B cell (primary cell): ENCODE measurements around the gene RAB8B. TPM values are rescaled to one million over a fixed set of nuclear protein-coding genes. Genes with fewer than 3 reads are reported as not detected.

Source experiments
- ATAC-seq: fragments of 200-7000 bp; cut with Tn5 transposase; one replicate; pipeline ENCODE4 v1.10.0; 2021; ENCODE audit warnings: low read depth, mild to moderate bottlenecking, moderate number of reproducible peaks, moderate library complexity
- CTCF ChIA-PET: fragments of 350-600 bp; sonication (Branson Sonifier 250); formaldehyde crosslinking; loops from one replicate; lab custom pipeline; 2021; ENCODE audit warnings: antibody characterized with exemption, inconsistent platforms; lab: Charles Lee
- POLR2A ChIA-PET: fragments of 350-600 bp; sonication (Branson Sonifier 250); formaldehyde crosslinking; loops from one replicate; lab custom pipeline; 2021; ENCODE audit warnings: antibody characterized with exemption; lab: Charles Lee
- DNase-seq: peaks from one replicate; pipeline ENCODE4 v3.0.0; 2013
- H2AFZ ChIP-seq: 2 replicates; pipeline ENCODE4 v1.6.1; 2012; ENCODE audit warnings: mild to moderate bottlenecking, low read depth, low read length; ENCODE audit not compliant: insufficient read depth, poor library complexity, severe bottlenecking
- H3K27ac ChIP-seq, 2 donors: 1 replicate in 1 of 2; 2 replicates in 1 of 2; pipeline ENCODE4 v1.5.1; 2012 to 2013; ENCODE audit warnings: low read length in 2 of 2, mild to moderate bottlenecking in 2 of 2, moderate library complexity in 1 of 2
- H3K27me3 ChIP-seq, 4 experiments: fragments of 200-600 bp in 1 of 4; sonication (generic) in 1 of 4; replicated peaks in 1 of 4; 1 replicate in 2 of 4; 2 replicates in 2 of 4; pipeline versions ENCODE4 v1.6.1 to v1.7.0; 2013 to 2016; ENCODE audit warnings: low read length in 3 of 4, mild to moderate bottlenecking in 2 of 4, mixed read lengths in 1 of 4, moderate library complexity in 1 of 4; ENCODE audit not compliant: insufficient read depth in 4 of 4, control insufficient read depth in 3 of 4; ENCODE audit errors: control extremely low read depth in 1 of 4
- H3K36me3 ChIP-seq, 2 experiments: replicated peaks in 1 of 2; 1 replicate in 1 of 2; 2 replicates in 1 of 2; pipeline versions ENCODE4 v1.6.1 to v1.7.1; 2013; ENCODE audit warnings: low read length in 1 of 2; ENCODE audit not compliant: insufficient read depth in 2 of 2, control insufficient read depth in 1 of 2; ENCODE audit errors: control extremely low read depth in 1 of 2, extremely low read depth in 1 of 2
- H3K4me1 ChIP-seq, 2 donors: fragments of 200-600 bp in 1 of 2; sonication (generic) in 1 of 2; 1 replicate in 1 of 2; 2 replicates in 1 of 2; pipeline versions ENCODE4 v1.5.1 to v1.6.1; 2013 to 2017; ENCODE audit warnings: low read length in 2 of 2; ENCODE audit not compliant: control insufficient read depth in 2 of 2, insufficient read depth in 2 of 2
- H3K4me2 ChIP-seq: replicated peaks from 2 replicates; pipeline ENCODE3; 2012; ENCODE audit warnings: mild to moderate bottlenecking, low read depth, low read length; ENCODE audit not compliant: poor library complexity, severe bottlenecking
- H3K4me3 ChIP-seq, 5 experiments: fragments of 200-600 bp in 1 of 5; sonication (generic) in 1 of 5; 1 replicate in 3 of 5; 2 replicates in 2 of 5; pipeline versions ENCODE4 v1.5.1 to v1.7.0; 2011 to 2016; ENCODE audit warnings: low read length in 4 of 5, mild to moderate bottlenecking in 4 of 5, low read depth in 2 of 5, control low read depth in 1 of 5, moderate library complexity in 1 of 5; ENCODE audit not compliant: insufficient read depth in 1 of 5; ENCODE audit errors: control extremely low read depth in 1 of 5, extremely low read depth in 1 of 5
- H3K79me2 ChIP-seq: fragments of 200-600 bp; sonication (generic); one replicate; pipeline ENCODE4 v1.6.0; 2016; ENCODE audit warnings: low read length; ENCODE audit not compliant: control insufficient read depth, insufficient read depth
- H3K9ac ChIP-seq: fragments of 200-600 bp; sonication (generic); 2 replicates; pipeline ENCODE4 v1.6.1; 2017; ENCODE audit warnings: mild to moderate bottlenecking, low read length, moderate library complexity
- H3K9me3 ChIP-seq, 3 donors: one replicate each; pipeline versions ENCODE4 v1.6.1 to v1.7.1; 2013; ENCODE audit warnings: low read length in 2 of 3; ENCODE audit not compliant: control insufficient read depth in 2 of 3, insufficient read depth in 1 of 3; ENCODE audit errors: control extremely low read depth in 1 of 3
- H4K20me1 ChIP-seq: 2 replicates; pipeline ENCODE4 v1.6.0; 2012; ENCODE audit warnings: mild to moderate bottlenecking, low read length; ENCODE audit not compliant: insufficient read depth, control insufficient read depth, poor library complexity, severe bottlenecking
- H3K27ac Mint-ChIP-seq: one replicate; pipeline ENCODE4 v1.8.0; 2021; ENCODE audit warnings: mixed read lengths
- H3K27me3 Mint-ChIP-seq: one replicate; pipeline ENCODE4 v1.8.0; 2021; ENCODE audit warnings: mixed read lengths
- H3K4me1 Mint-ChIP-seq: one replicate; pipeline ENCODE4 v1.8.0; 2021; ENCODE audit warnings: mixed read lengths
- H3K4me3 Mint-ChIP-seq: one replicate; pipeline ENCODE4 v1.8.0; 2021; ENCODE audit warnings: mixed read lengths
- H3K9me3 Mint-ChIP-seq: one replicate; pipeline ENCODE4 v1.8.0; 2022; ENCODE audit warnings: mixed read lengths; ENCODE audit not compliant: insufficient read depth
- EZH2 ChIP-seq: IDR thresholded peaks from 2 replicates; pipeline ENCODE4 v1.6.1; 2012; ENCODE audit warnings: borderline replicate concordance, low read depth, mild to moderate bottlenecking, moderate library complexity, low read length; ENCODE audit not compliant: insufficient read depth, poor library complexity, severe bottlenecking
- WGBS: methylation state at CpG from one replicate; pipeline ENCODE4 v1.1.5; 2013; ENCODE audit warnings: missing lambda C conversion rate; ENCODE audit not compliant: insufficient coverage; 5-methylcytosine and 5-hydroxymethylcytosine counted together
- intact Hi-C: fragments of 100-400 bp; cut with micrococcal nuclease; formaldehyde crosslinking; loops from one replicate; pipeline ENCODE4 v1.10.0; 2022
- polyA plus RNA-seq: library from polyadenylated mRNA; depleted of rRNA; stranded (reverse); fragments of >200 nt; gene quantifications from 2 replicates; pipeline ENCODE4 v1.2.3, GENCODE V29; 2012
- total RNA-seq, 2 donors: library from RNA; stranded (reverse); fragments of 120-200 nt in 1 of 2; gene quantifications; 1 replicate in 1 of 2; 2 replicates in 1 of 2; pipeline versions ENCODE4 v1.2.3 to v1.2.4, GENCODE V29; 2013 to 2022
- TF ChIP-seq, protein P1 (sequence below): fragments of 200-600 bp; IDR thresholded peaks from one replicate; pipeline ENCODE4 v1.8.0; 2022; ENCODE audit warnings: antibody characterized with exemption, mild to moderate bottlenecking

Gene RAB8B
- total and polyA plus RNA-seq, 2 donors (not counting 1 experiment from before 2014, with no cell fraction given) = 9.6 to 61.3 TPM

GRCh38 chr15:63308947-63309346 is 119.5 kb downstream of the RAB8B start:
- Mint-ChIP-seq H3K4me3 (no peak overlapping the region), H3K9me3 (no peaks in the 10 kb centered on the region), H3K27ac (no peak overlapping the region), H3K4me1 (no peaks in the 10 kb centered on the region), H3K27me3 (no peaks in the 10 kb centered on the region)
- H3K4me2 ChIP-seq = no peak overlapping the region
- no peaks in the 10 kb centered on the region for H3K4me1 ChIP-seq
- WGBS = no CpG with 5 or more reads among the region's 2 CpGs
- TF ChIP-seq, protein P1, sequence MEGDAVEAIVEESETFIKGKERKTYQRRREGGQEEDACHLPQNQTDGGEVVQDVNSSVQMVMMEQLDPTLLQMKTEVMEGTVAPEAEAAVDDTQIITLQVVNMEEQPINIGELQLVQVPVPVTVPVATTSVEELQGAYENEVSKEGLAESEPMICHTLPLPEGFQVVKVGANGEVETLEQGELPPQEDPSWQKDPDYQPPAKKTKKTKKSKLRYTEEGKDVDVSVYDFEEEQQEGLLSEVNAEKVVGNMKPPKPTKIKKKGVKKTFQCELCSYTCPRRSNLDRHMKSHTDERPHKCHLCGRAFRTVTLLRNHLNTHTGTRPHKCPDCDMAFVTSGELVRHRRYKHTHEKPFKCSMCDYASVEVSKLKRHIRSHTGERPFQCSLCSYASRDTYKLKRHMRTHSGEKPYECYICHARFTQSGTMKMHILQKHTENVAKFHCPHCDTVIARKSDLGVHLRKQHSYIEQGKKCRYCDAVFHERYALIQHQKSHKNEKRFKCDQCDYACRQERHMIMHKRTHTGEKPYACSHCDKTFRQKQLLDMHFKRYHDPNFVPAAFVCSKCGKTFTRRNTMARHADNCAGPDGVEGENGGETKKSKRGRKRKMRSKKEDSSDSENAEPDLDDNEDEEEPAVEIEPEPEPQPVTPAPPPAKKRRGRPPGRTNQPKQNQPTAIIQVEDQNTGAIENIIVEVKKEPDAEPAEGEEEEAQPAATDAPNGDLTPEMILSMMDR = no peak
- TF ChIP-seq EZH2 = no peak
- no peak overlapping the region for H3K4me3 ChIP-seq
- no peaks in the 10 kb centered on the region for H3K9me3 ChIP-seq
- peaks cover 0 to 23% of the 10 kb centered on the region in 2 experiments for H3K36me3 ChIP-seq
- DNase-seq (no peak), ATAC-seq (no peak)
- CTCF ChIA-PET = no interaction called here
- H4K20me1 ChIP-seq = no peaks in the 10 kb centered on the region
- H3K27ac ChIP-seq = no peak overlapping the region
- no peaks in the 10 kb centered on the region for H3K27me3 ChIP-seq
- H3K79me2 ChIP-seq = no peaks in the 10 kb centered on the region
- H3K9ac ChIP-seq = no peak overlapping the region
- POLR2A ChIA-PET = no interaction called here
- no peak overlapping the region for H2AFZ ChIP-seq
- intact Hi-C loops = no loop called here

- Histone ChIP-seq H3K4me2 (no peak overlapping the region), H3K36me3 (peaks cover 0 to 13% of the 10 kb centered on the region in 2 experiments), H3K9ac (no peak overlapping the region), H3K9me3 (no peaks in the 10 kb centered on the region), H4K20me1 (no peaks in the 10 kb centered on the region), H3K27ac (no peak overlapping the region), H2AFZ (no peak overlapping the region), H3K79me2 (no peaks in the 10 kb centered on the region), H3K4me3 (no peak overlapping the region), H3K4me1 (no peaks in the 10 kb centered on the region), H3K27me3 (no peaks in the 10 kb centered on the region)
- Mint-ChIP-seq H3K27ac (no peak overlapping the region), H3K9me3 (no peaks in the 10 kb centered on the region), H3K27me3 (no peaks in the 10 kb centered on the region), H3K4me3 (no peak overlapping the region), H3K4me1 (no peaks in the 10 kb centered on the region)
- 100% methylated on average over 2 of the region's 3 CpGs for WGBS
- CTCF ChIA-PET = interaction anchor here (1.2 to 1.3 kb wide), 2 partner anchors 19 to 21 kb away, joined by 3 to 4 read pairs; no protein-coding TSS in a partner anchor
- POLR2A ChIA-PET = no interaction called here
- no peak for TF ChIP-seq EZH2
- TF ChIP-seq, protein P1 = no peak
- intact Hi-C loops = no loop called here
- DNase-seq (no peak), ATAC-seq (no peak)
These were observed 121.2 kb downstream of the RAB8B start for GRCh38 chr15:63310646-63311045.
